Nephron progenitor cell (in vitro differentiated cells): Measurements from ENCODE around the gene DCAF10.
"Not testable (repeated sequence)": the region's sequence is repeated elsewhere in the genome, so short reads cannot be mapped to it uniquely, and the experiment has no call there.

ENCODE experiments used
- DNase-seq: peaks from one replicate; pipeline ENCODE4 v3.0.0; 2021
- H3K27ac Mint-ChIP-seq: 2 replicates; pipeline ENCODE4 v1.8.0; 2021; ENCODE audit warnings: mild to moderate bottlenecking, moderate library complexity, mixed read lengths
- H3K27me3 Mint-ChIP-seq: 2 replicates; pipeline ENCODE4 v1.8.0; 2021; ENCODE audit warnings: mild to moderate bottlenecking, low read depth, mixed read lengths; ENCODE audit not compliant: poor library complexity
- H3K36me3 Mint-ChIP-seq: 2 replicates; pipeline ENCODE4 v1.8.0; 2021; ENCODE audit warnings: low read depth, mixed read lengths
- H3K4me1 Mint-ChIP-seq: 2 replicates; pipeline ENCODE4 v1.8.0; 2021; ENCODE audit warnings: mixed read lengths
- H3K4me3 Mint-ChIP-seq: 2 replicates; pipeline ENCODE4 v1.8.0; 2021; ENCODE audit warnings: mild to moderate bottlenecking, moderate library complexity, mixed read lengths
- H3K9me3 Mint-ChIP-seq: 2 replicates; pipeline ENCODE4 v1.8.0; 2021; ENCODE audit warnings: mild to moderate bottlenecking, moderate library complexity, mixed read lengths
- TF ChIP-seq, protein P1 (sequence below): fragments of 200-600 bp; sonication (generic); IDR thresholded peaks from 2 replicates; pipeline ENCODE4 v1.5.0; 2021; ENCODE audit warnings: antibody characterized with exemption

Gene DCAF10

GRCh38 chr9:37906312-37907239 lies 106.0 kb downstream of the DCAF10 start:
- Mint-ChIP-seq H3K27ac (no peak overlapping the region), H3K4me1 (peaks cover 49% of the 10 kb centered on the region), H3K4me3 (peak overlapping the region; percentile 34), H3K36me3 (no peaks in the 10 kb centered on the region), H3K9me3 (no peaks in the 10 kb centered on the region), H3K27me3 (peaks cover 8% of the 10 kb centered on the region)
- TF ChIP-seq, protein P1, sequence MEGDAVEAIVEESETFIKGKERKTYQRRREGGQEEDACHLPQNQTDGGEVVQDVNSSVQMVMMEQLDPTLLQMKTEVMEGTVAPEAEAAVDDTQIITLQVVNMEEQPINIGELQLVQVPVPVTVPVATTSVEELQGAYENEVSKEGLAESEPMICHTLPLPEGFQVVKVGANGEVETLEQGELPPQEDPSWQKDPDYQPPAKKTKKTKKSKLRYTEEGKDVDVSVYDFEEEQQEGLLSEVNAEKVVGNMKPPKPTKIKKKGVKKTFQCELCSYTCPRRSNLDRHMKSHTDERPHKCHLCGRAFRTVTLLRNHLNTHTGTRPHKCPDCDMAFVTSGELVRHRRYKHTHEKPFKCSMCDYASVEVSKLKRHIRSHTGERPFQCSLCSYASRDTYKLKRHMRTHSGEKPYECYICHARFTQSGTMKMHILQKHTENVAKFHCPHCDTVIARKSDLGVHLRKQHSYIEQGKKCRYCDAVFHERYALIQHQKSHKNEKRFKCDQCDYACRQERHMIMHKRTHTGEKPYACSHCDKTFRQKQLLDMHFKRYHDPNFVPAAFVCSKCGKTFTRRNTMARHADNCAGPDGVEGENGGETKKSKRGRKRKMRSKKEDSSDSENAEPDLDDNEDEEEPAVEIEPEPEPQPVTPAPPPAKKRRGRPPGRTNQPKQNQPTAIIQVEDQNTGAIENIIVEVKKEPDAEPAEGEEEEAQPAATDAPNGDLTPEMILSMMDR, result no peak
- no peak for DNase-seq

GRCh38 chr9:37908283-37908682 lies 107.7 kb downstream of the DCAF10 start:
- no peak overlapping the region for H3K4me3 Mint-ChIP-seq
- TF ChIP-seq, protein P1, result no peak
- no peak for DNase-seq
- no peaks in the 10 kb centered on the region for H3K36me3 Mint-ChIP-seq
- H3K9me3 Mint-ChIP-seq, result no peaks in the 10 kb centered on the region
- peaks cover 40% of the 10 kb centered on the region for H3K4me1 Mint-ChIP-seq
- H3K27me3 Mint-ChIP-seq, result peaks cover 8% of the 10 kb centered on the region
- no peak overlapping the region for H3K27ac Mint-ChIP-seq

- Mint-ChIP-seq H3K4me1 (peaks cover 42% of the 10 kb centered on the region), H3K27ac (no peak overlapping the region), H3K4me3 (no peak overlapping the region), H3K27me3 (peaks cover 8% of the 10 kb centered on the region), H3K36me3 (no peaks in the 10 kb centered on the region), H3K9me3 (no peaks in the 10 kb centered on the region)
- DNase-seq, result no peak
- TF ChIP-seq, protein P1, result no peak
Measured at GRCh38 chr9:37908698-37909186, 108.1 kb downstream of the DCAF10 start.

- peaks cover 8% of the 10 kb centered on the region for H3K27me3 Mint-ChIP-seq
- DNase-seq, result no peak
- H3K4me3 Mint-ChIP-seq, result no peak overlapping the region
- H3K4me1 Mint-ChIP-seq, result peaks cover 41% of the 10 kb centered on the region
- no peak overlapping the region for H3K27ac Mint-ChIP-seq
- H3K9me3 Mint-ChIP-seq, result no peaks in the 10 kb centered on the region
- TF ChIP-seq, protein P1, result no peak
- H3K36me3 Mint-ChIP-seq, result no peaks in the 10 kb centered on the region
Measured at GRCh38 chr9:37909326-37909725, 108.7 kb downstream of the DCAF10 start.

DNA sequence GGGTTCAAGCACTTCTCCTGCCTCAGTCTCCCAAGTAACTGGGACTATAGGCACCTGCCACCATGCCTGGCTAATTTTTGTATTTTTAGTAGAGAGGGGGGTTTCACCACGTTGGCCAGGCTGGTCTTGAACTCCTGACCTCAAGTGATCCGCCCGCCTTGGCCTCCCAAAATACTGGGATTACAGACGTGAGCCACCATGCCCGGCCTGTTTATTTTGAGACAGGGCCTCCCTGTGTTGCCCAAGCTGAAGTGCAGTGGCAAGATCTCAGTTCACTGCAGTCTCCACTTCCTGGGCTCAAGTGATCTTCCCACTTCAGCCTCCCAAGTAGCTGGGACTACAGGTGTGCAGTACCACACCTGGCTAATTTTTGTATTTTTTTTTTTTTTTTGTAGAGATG lies 109.2 kb downstream of the DCAF10 start:
- not testable (repeated sequence) for H3K4me3 Mint-ChIP-seq, H3K36me3 Mint-ChIP-seq, H3K27ac Mint-ChIP-seq, H3K27me3 Mint-ChIP-seq, H3K9me3 Mint-ChIP-seq, DNase-seq
- H3K4me1 Mint-ChIP-seq, result peaks cover 36% of the 10 kb centered on the region

DNA sequence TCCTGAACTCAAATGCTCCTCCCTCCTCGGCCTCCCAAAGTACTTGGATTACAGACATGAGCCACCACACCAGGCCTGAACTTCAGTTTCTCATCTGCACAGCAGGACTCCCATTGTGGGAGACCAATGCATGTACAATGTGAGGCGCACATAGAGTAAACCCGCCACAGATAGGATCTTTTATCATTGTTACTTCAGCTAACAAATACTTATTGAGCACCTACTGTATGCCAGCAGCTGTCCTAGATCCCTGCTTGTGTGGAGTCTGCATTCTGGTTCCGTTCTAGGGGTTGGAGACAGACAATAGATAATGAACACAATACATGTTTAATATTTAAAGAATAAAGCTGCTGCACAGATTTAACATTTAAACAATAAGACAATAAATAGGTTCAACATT lies 109.7 kb downstream of the DCAF10 start:
- DNase-seq, result no peak
- Mint-ChIP-seq H3K4me1 (peaks cover 38% of the 10 kb centered on the region), H3K27ac (no peak overlapping the region), H3K9me3 (no peaks in the 10 kb centered on the region), H3K27me3 (peaks cover 7% of the 10 kb centered on the region), H3K36me3 (no peaks in the 10 kb centered on the region), H3K4me3 (no peak overlapping the region)
- TF ChIP-seq, protein P1, result no peak
